ENCODE data around the gene ZNF835.

Gene ZNF835

DNA sequence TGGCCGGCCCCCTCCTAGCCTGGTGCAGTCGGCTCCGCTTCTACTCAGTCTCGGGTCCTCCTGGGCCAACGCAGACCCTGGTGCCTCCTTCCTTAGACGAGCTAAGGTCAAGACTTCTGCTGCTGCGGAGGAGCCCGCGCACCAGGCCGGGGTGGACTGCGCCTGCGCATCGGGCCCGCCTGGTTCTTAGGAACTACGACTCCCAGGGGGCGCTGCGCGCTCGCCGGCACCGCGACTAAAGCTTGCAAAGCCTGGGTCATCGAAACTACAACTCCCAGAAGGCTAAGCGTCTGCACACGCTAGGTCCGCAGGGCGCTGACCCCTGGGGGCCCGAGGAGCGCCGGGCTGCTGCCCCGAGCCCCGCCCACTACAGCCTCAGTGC, at the start of gene ZNF835:
TSS of gene ZNF835 (minus strand) at position 145 of the 382 bp plus-strand sequence. CDS start 6,559 bp downstream, outside the sequence.
- H3K27me3 ChIP-seq (ENCODE audit: low read depth), result no peaks in the 10 kb centered on the region
- H3K9me3 ChIP-seq, result no peaks in the 10 kb centered on the region
- no peaks in the 10 kb centered on the region for H3K4me1 ChIP-seq
- no peaks in the 10 kb centered on the region for H3K36me3 ChIP-seq (replicated peaks)
- no peak for DNase-seq (ENCODE audit: low spot score in 2 of 2)
- in situ Hi-C loops (cut with MboI; ENCODE audit: low sequenced_read_pairs), result no loop called here
- no peak within 1 kb of the TSS for H3K4me3 ChIP-seq

DNA sequence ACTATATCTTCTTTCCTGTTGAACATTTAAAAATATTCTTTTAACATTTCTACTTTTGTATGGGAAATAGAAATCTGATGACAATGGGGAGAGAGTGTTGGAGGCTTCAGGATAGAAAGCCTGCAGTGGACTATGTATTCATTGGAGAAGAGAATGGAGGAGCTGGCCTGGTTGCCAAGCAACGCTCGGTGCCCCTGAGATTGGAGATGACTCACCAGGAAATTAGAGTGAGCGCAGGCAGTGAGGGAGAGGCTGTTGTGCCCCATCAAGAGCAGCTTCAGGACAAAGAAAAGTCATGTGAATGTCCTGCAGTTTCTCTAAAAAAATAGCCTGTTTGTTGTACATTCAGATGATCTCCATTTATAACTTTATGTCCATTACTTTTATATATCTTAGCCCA, 48.7 kb upstream of the ZNF835 start:
- Histone ChIP-seq H3K27me3 (ENCODE audit: low read depth) (no peaks in the 10 kb centered on the region), H3K4me3 (no peak overlapping the region), H3K4me1 (no peaks in the 10 kb centered on the region), H3K9me3 (no peaks in the 10 kb centered on the region), H3K36me3 (replicated peaks) (no peaks in the 10 kb centered on the region)
- in situ Hi-C loops (cut with MboI; ENCODE audit: low sequenced_read_pairs), result no loop called here
- no peak for DNase-seq (ENCODE audit: low spot score in 2 of 2)

GRCh38 chr19:56718231-56718630, 46.7 kb upstream of the ZNF835 start:
- no peak for DNase-seq (ENCODE audit: low spot score in 2 of 2)
- Histone ChIP-seq H3K4me1 (no peaks in the 10 kb centered on the region), H3K27me3 (ENCODE audit: low read depth) (no peaks in the 10 kb centered on the region), H3K36me3 (replicated peaks) (no peaks in the 10 kb centered on the region), H3K4me3 (no peak overlapping the region), H3K9me3 (no peaks in the 10 kb centered on the region)
- in situ Hi-C loops (cut with MboI; ENCODE audit: low sequenced_read_pairs), result no loop called here

DNA sequence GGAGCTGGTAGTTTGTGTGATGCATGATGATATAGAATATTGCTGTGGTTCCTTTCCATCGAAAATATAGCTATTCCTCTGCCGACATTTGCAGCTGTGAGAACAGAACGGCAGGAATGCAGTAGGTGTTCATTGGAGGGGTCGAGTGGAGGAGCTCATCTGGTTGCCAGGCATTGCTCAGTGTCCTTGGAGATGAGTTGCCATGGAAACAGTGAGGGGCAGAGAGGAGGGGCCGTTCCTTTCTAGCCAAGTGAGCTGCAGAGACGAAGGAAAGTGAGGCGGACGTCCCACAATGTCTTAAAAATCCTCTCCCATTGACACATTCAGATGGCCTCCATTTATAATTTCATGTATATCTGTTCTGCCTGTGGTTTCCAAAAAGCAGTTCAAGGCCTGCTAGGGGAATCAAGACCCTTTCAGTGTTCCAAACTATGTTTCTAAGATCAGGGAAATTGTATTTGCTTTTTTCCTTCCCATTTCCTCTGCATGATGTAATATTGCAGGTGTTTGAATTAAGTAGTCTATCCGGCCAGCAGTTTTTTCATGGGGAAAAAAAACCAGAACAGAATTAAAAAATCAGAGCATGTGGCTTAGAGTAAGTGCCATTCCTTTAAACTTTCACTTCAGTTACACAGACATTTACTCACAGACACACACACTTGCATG, 41.2 kb upstream of the ZNF835 start:
- DNase-seq (ENCODE audit: low spot score in 2 of 2), result no peak
- in situ Hi-C loops (cut with MboI; ENCODE audit: low sequenced_read_pairs), result no loop called here

GRCh38 chr19:56710437-56710836, 38.9 kb upstream of the ZNF835 start:
- no peaks in the 10 kb centered on the region for H3K4me1 ChIP-seq
- no peaks in the 10 kb centered on the region for H3K36me3 ChIP-seq (replicated peaks)
- H3K27me3 ChIP-seq (ENCODE audit: low read depth), result no peaks in the 10 kb centered on the region
- no peaks in the 10 kb centered on the region for H3K9me3 ChIP-seq
- in situ Hi-C loops (cut with MboI; ENCODE audit: low sequenced_read_pairs), result no loop called here
- H3K4me3 ChIP-seq, result no peak overlapping the region
- no peak for DNase-seq (ENCODE audit: low spot score in 2 of 2)

More for the DNA sequence above, 41.2 kb upstream of the ZNF835 start:
- Histone ChIP-seq H3K36me3 (replicated peaks) (no peaks in the 10 kb centered on the region), H3K27me3 (ENCODE audit: low read depth) (no peaks in the 10 kb centered on the region), H3K9me3 (no peaks in the 10 kb centered on the region), H3K4me1 (no peaks in the 10 kb centered on the region), H3K4me3 (no peak overlapping the region)

GRCh38 chr19:56707821-56708220, 36.3 kb upstream of the ZNF835 start:
- no peaks in the 10 kb centered on the region for H3K36me3 ChIP-seq (replicated peaks)
- no peaks in the 10 kb centered on the region for H3K27me3 ChIP-seq (ENCODE audit: low read depth)
- H3K9me3 ChIP-seq, result no peaks in the 10 kb centered on the region
- no peaks in the 10 kb centered on the region for H3K4me1 ChIP-seq
- in situ Hi-C loops (cut with MboI; ENCODE audit: low sequenced_read_pairs), result no loop called here
- no peak for DNase-seq (ENCODE audit: low spot score in 2 of 2)
- H3K4me3 ChIP-seq, result no peak overlapping the region

- Histone ChIP-seq H3K9me3 (no peaks in the 10 kb centered on the region), H3K4me1 (no peaks in the 10 kb centered on the region), H3K36me3 (replicated peaks) (no peaks in the 10 kb centered on the region), H3K27me3 (ENCODE audit: low read depth) (no peaks in the 10 kb centered on the region), H3K4me3 (no peak overlapping the region)
- no peak for DNase-seq (ENCODE audit: low spot score in 2 of 2)
- in situ Hi-C loops (cut with MboI; ENCODE audit: low sequenced_read_pairs), result no loop called here
These were observed 34.4 kb upstream of the ZNF835 start for GRCh38 chr19:56705939-56706338.

GRCh38 chr19:56701895-56702294, 30.3 kb upstream of the ZNF835 start:
- Histone ChIP-seq H3K4me3 (no peak overlapping the region), H3K9me3 (no peaks in the 10 kb centered on the region), H3K4me1 (no peaks in the 10 kb centered on the region), H3K27me3 (ENCODE audit: low read depth) (no peaks in the 10 kb centered on the region), H3K36me3 (replicated peaks) (no peaks in the 10 kb centered on the region)
- no peak for DNase-seq (ENCODE audit: low spot score in 2 of 2)
- in situ Hi-C loops (cut with MboI; ENCODE audit: low sequenced_read_pairs), result no loop called here

DNA sequence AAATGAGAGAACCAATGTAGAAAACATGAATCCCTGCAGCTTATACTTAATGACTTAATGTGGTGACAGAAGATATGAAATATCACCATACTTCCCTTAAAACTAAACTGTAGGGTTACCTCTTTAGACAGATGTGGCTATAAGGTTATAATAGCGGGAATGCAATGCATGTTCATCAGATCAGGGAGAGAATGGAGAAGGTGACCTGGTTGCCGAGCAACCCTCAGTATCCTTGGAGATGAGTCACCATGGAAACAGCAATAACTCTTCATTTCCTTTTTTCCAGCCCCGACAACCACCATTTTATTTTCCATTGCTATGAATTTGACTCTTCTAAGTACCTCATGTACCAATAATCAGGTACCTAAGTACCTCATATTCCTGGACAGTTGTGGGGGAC, 28.0 kb upstream of the ZNF835 start:
- DNase-seq (ENCODE audit: low spot score in 2 of 2), result no peak
- H3K36me3 ChIP-seq (replicated peaks), result no peaks in the 10 kb centered on the region
- H3K4me1 ChIP-seq, result no peaks in the 10 kb centered on the region
- H3K27me3 ChIP-seq (ENCODE audit: low read depth), result no peaks in the 10 kb centered on the region
- no peaks in the 10 kb centered on the region for H3K9me3 ChIP-seq
- H3K4me3 ChIP-seq, result no peak overlapping the region
- in situ Hi-C loops (cut with MboI; ENCODE audit: low sequenced_read_pairs), result no loop called here

DNA sequence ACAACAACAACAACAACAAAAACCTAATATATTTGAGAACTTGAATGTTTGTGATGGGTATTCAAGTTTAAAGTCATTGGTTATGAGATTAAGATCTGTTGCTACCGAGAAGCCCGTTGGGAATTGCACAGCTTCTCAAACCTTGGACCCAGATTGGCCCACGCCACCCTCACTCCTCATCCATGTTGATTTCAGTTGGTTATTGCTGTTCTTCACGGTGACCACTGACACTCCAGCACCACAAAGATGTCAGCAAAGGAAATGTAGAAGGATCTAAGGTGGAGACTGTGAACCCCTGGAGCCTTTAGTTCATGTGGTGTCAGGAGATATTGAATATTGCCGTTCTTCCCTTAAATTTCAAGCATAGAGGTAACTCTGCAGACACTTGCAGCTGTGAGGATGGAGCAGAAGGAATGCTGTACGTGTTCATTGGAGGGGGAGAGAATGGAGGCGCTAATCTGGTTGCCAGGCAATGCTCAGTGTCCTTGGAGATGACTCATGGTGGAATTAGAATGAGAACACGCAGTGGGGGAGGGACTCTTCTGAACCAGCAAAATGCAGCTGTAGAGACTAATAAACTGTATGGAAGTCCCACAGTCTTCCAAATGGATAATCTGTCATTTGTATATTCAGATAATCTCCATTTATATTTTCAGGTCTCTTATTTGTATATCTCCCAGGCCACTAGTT, 20.8 kb upstream of the ZNF835 start:
- in situ Hi-C loops (cut with MboI; ENCODE audit: low sequenced_read_pairs), result no loop called here
- Histone ChIP-seq H3K27me3 (ENCODE audit: low read depth) (no peaks in the 10 kb centered on the region), H3K4me3 (no peak overlapping the region), H3K4me1 (no peaks in the 10 kb centered on the region), H3K9me3 (peaks cover 2% of the 10 kb centered on the region; the same call in 1 of the 2 replicates), H3K36me3 (replicated peaks) (no peaks in the 10 kb centered on the region)
- no peak for DNase-seq (ENCODE audit: low spot score in 2 of 2)

DNA sequence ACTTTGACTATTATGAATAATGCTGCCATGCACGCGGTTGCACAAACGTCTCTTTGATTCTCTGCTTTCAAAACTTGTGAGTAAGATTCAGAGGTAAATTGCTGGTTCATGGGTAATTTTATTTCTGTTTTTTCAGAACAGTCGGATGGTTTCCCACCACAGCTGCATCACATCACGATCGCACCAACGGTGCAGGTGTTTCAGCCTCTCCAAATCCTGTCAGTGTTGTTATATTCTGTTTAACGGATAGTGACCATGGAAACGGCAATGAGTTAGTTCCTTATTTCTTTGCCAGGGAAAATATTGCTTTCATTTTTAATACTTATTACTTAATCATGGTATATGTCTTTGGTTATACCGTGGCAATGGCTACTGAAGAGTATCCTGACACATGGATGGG, 19.1 kb upstream of the ZNF835 start:
- Histone ChIP-seq H3K36me3 (replicated peaks) (no peaks in the 10 kb centered on the region), H3K4me3 (no peak overlapping the region), H3K27me3 (ENCODE audit: low read depth) (no peaks in the 10 kb centered on the region), H3K9me3 (peaks cover 2% of the 10 kb centered on the region; the same call in 1 of the 2 replicates), H3K4me1 (no peaks in the 10 kb centered on the region)
- no peak for DNase-seq (ENCODE audit: low spot score in 2 of 2)
- in situ Hi-C loops (cut with MboI; ENCODE audit: low sequenced_read_pairs), result no loop called here

GRCh38 chr19:56689198-56689597, 17.6 kb upstream of the ZNF835 start:
- Histone ChIP-seq H3K4me3 (no peak overlapping the region), H3K36me3 (replicated peaks) (no peaks in the 10 kb centered on the region), H3K9me3 (peaks cover 2% of the 10 kb centered on the region; the same call in 1 of the 2 replicates), H3K4me1 (no peaks in the 10 kb centered on the region), H3K27me3 (ENCODE audit: low read depth) (no peaks in the 10 kb centered on the region)
- no peak for DNase-seq (ENCODE audit: low spot score in 2 of 2)
- in situ Hi-C loops (cut with MboI; ENCODE audit: low sequenced_read_pairs), result no loop called here

DNA sequence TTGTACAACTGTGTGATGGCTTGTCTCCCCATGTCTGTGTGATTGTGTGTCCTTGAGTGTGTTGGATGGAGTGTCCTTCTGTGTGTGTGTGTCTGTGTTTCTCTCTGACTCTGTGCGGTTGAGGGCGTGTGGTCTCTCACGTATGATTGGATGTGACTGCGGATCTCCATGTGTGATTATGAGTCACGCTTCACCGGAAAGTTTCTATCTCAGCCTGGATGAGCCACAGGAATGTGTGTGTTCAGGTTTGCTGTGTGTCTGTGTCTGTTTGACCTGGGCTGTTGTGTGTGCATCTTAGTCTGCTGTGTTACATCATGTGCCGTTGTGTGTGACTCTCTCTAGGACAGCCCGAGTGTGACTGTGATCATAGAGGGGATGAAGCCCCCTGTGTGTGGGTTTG, 15.5 kb upstream of the ZNF835 start:
- H3K27me3 ChIP-seq (ENCODE audit: low read depth), result no peaks in the 10 kb centered on the region
- H3K36me3 ChIP-seq (replicated peaks), result no peaks in the 10 kb centered on the region
- DNase-seq (ENCODE audit: low spot score in 2 of 2), result no peak
- H3K4me1 ChIP-seq, result no peaks in the 10 kb centered on the region
- H3K4me3 ChIP-seq, result no peak overlapping the region
- in situ Hi-C loops (cut with MboI; ENCODE audit: low sequenced_read_pairs), result no loop called here
- H3K9me3 ChIP-seq, result peaks cover 2% of the 10 kb centered on the region; the same call in 1 of the 2 replicates

DNA sequence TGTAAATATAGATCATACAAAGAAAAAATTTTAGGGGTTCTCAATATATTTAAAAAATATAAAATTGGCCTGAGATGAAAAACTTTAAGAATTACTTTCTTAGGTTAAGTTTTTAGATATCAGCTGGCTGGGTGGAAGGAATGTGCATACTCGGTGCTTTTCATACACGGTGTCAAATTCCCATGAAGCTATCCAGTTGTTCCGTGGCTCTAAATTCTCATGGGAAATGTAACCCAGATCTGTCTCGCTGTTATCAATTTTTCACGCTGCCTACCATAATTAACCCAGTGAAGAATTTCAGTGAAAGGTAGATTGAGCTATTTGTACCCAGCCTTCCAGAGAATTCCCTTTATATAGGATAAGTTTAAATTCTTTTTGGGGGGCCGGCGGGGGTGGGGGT, 11.6 kb upstream of the ZNF835 start:
- no peaks in the 10 kb centered on the region for H3K27me3 ChIP-seq (ENCODE audit: low read depth)
- no peak overlapping the region for H3K4me3 ChIP-seq
- no peaks in the 10 kb centered on the region for H3K36me3 ChIP-seq (replicated peaks)
- H3K9me3 ChIP-seq, result no peaks in the 10 kb centered on the region
- in situ Hi-C loops (cut with MboI; ENCODE audit: low sequenced_read_pairs), result no loop called here
- H3K4me1 ChIP-seq, result no peaks in the 10 kb centered on the region
- DNase-seq (ENCODE audit: low spot score in 2 of 2), result no peak

All from HAP-1 (cell line).